PC-9 (cell line): ENCODE results near the gene PDE6D.

Experiments used
- CTCF ChIP-seq: fragments of 200-600 bp; sonication (generic); conservative IDR thresholded peaks from 2 replicates; pipeline ENCODE4 v1.6.1; 2017; ENCODE audit warnings: mixed run types, antibody characterized with exemption, mild to moderate bottlenecking, moderate library complexity
- EZH2 ChIP-seq: fragments of 200-600 bp; sonication (generic); IDR thresholded peaks from 2 replicates; pipeline ENCODE4 v1.8.0; 2017; ENCODE audit warnings: antibody characterized with exemption, low read depth

- TF ChIP-seq CTCF (no peak), EZH2 (no peak)
These were observed 39.8 kb upstream of the PDE6D start for GRCh38 chr2:231820786-231821303.
